ENCODE measurements around the gene NOVA2.

NOVA2 gene

GRCh38 chr19:45999653-46000121 lies 26.0 kb upstream of the NOVA2 start:
- H3K36me3 ChIP-seq (ENCODE audit: insufficient read depth, low read length), result peaks cover 14% of the 10 kb centered on the region
- H3K9ac ChIP-seq (ENCODE audit: low read length), result no peak overlapping the region
- H3K27me3 ChIP-seq (ENCODE audit: insufficient read depth, low read length), result no peaks in the 10 kb centered on the region
- H3K9me2 ChIP-seq (ENCODE audit: low read depth, low read length), result no peaks in the 10 kb centered on the region
- H3K4me3 ChIP-seq (ENCODE audit: low read depth, low read length, poor library complexity, severe bottlenecking), result no peak overlapping the region
- peak overlapping the region; percentile 5; the same call in 1 of the 2 replicates for H3K4me2 ChIP-seq (ENCODE audit: low read length)
- no peaks in the 10 kb centered on the region for H3K79me2 ChIP-seq (ENCODE audit: insufficient read depth, low read length)
- no peak overlapping the region for H2AFZ ChIP-seq (ENCODE audit: low read length)
- no peaks in the 10 kb centered on the region for H3F3A ChIP-seq (ENCODE audit: insufficient read depth, low read length)
- no peaks in the 10 kb centered on the region for H3K9me3 ChIP-seq (ENCODE audit: low read length)
- TF ChIP-seq EZH2 (IDR thresholded peaks at IDR 0.05; ENCODE audit: borderline replicate concordance, low read length), result no peak
- TF ChIP-seq, protein P1, sequence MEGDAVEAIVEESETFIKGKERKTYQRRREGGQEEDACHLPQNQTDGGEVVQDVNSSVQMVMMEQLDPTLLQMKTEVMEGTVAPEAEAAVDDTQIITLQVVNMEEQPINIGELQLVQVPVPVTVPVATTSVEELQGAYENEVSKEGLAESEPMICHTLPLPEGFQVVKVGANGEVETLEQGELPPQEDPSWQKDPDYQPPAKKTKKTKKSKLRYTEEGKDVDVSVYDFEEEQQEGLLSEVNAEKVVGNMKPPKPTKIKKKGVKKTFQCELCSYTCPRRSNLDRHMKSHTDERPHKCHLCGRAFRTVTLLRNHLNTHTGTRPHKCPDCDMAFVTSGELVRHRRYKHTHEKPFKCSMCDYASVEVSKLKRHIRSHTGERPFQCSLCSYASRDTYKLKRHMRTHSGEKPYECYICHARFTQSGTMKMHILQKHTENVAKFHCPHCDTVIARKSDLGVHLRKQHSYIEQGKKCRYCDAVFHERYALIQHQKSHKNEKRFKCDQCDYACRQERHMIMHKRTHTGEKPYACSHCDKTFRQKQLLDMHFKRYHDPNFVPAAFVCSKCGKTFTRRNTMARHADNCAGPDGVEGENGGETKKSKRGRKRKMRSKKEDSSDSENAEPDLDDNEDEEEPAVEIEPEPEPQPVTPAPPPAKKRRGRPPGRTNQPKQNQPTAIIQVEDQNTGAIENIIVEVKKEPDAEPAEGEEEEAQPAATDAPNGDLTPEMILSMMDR (IDR thresholded peaks at IDR 0.05; ENCODE audit: low read length), result no peak
- H3K27ac ChIP-seq (ENCODE audit: low read depth, low read length, poor library complexity, severe bottlenecking), result no peak overlapping the region
- peaks cover 29% of the 10 kb centered on the region for H3K4me1 ChIP-seq (ENCODE audit: insufficient read depth, low read length, severe bottlenecking)
- H4K20me1 ChIP-seq (ENCODE audit: insufficient read depth, low read length), result no peaks in the 10 kb centered on the region

DNA sequence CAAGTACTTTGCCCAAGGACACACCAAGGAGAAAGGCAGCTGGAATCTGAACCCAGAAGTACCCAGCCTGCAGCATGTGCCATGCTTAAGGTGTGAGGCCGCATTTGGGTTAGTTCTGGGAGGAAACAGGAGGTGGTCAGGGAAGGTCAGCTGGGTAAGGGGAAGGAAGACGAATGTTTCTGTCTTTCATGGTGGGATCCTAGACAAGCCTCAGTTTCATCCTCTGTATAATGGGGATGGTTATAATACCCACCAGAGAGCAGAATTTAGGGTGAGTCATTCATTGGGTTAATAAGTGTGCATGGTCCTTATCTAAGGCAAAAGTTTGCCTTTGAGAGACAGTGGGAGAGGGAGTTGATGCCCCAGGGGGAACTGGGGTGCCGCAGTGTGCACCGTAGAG lies 25.2 kb upstream of the NOVA2 start:
- H4K20me1 ChIP-seq (ENCODE audit: insufficient read depth, low read length), result no peaks in the 10 kb centered on the region

GRCh38 chr19:45996933-45997332 lies 23.3 kb upstream of the NOVA2 start:
- TF ChIP-seq, protein P1 (IDR thresholded peaks at IDR 0.05; ENCODE audit: low read length), result no peak
- TF ChIP-seq EZH2 (IDR thresholded peaks at IDR 0.05; ENCODE audit: borderline replicate concordance, low read length), result no peak
- no peaks in the 10 kb centered on the region for H3K27me3 ChIP-seq (ENCODE audit: insufficient read depth, low read length)
- H3K9me2 ChIP-seq (ENCODE audit: low read depth, low read length), result no peaks in the 10 kb centered on the region
- no peak overlapping the region for H3K9ac ChIP-seq (ENCODE audit: low read length)
- peaks cover 14% of the 10 kb centered on the region for H3K36me3 ChIP-seq (ENCODE audit: insufficient read depth, low read length)
- H3K79me2 ChIP-seq (ENCODE audit: insufficient read depth, low read length), result no peaks in the 10 kb centered on the region
- H2AFZ ChIP-seq (ENCODE audit: low read length), result no peak overlapping the region
- no peak overlapping the region for H3K4me3 ChIP-seq (ENCODE audit: low read depth, low read length, poor library complexity, severe bottlenecking)
- no peak overlapping the region for H3K4me2 ChIP-seq (ENCODE audit: low read length)
- no peaks in the 10 kb centered on the region for H4K20me1 ChIP-seq (ENCODE audit: insufficient read depth, low read length)
- peaks cover 34% of the 10 kb centered on the region for H3K4me1 ChIP-seq (ENCODE audit: insufficient read depth, low read length, severe bottlenecking)
- H3F3A ChIP-seq (ENCODE audit: insufficient read depth, low read length), result no peaks in the 10 kb centered on the region
- no peaks in the 10 kb centered on the region for H3K9me3 ChIP-seq (ENCODE audit: low read length)
- no peak overlapping the region for H3K27ac ChIP-seq (ENCODE audit: low read depth, low read length, poor library complexity, severe bottlenecking)

More for the DNA sequence above, 25.2 kb upstream of the NOVA2 start:
- peaks cover 34% of the 10 kb centered on the region for H3K4me1 ChIP-seq (ENCODE audit: insufficient read depth, low read length, severe bottlenecking)
- no peak overlapping the region for H3K4me2 ChIP-seq (ENCODE audit: low read length)
- H2AFZ ChIP-seq (ENCODE audit: low read length), result no peak overlapping the region
- H3K36me3 ChIP-seq (ENCODE audit: insufficient read depth, low read length), result peaks cover 14% of the 10 kb centered on the region
- no peak overlapping the region for H3K4me3 ChIP-seq (ENCODE audit: low read depth, low read length, poor library complexity, severe bottlenecking)
- TF ChIP-seq, protein P1 (IDR thresholded peaks at IDR 0.05; ENCODE audit: low read length), result no peak
- TF ChIP-seq EZH2 (IDR thresholded peaks at IDR 0.05; ENCODE audit: borderline replicate concordance, low read length), result no peak
- H3K9me2 ChIP-seq (ENCODE audit: low read depth, low read length), result no peaks in the 10 kb centered on the region
- no peaks in the 10 kb centered on the region for H3K79me2 ChIP-seq (ENCODE audit: insufficient read depth, low read length)
- no peaks in the 10 kb centered on the region for H3K9me3 ChIP-seq (ENCODE audit: low read length)
- no peaks in the 10 kb centered on the region for H3F3A ChIP-seq (ENCODE audit: insufficient read depth, low read length)
- no peak overlapping the region for H3K27ac ChIP-seq (ENCODE audit: low read depth, low read length, poor library complexity, severe bottlenecking)
- H3K9ac ChIP-seq (ENCODE audit: low read length), result no peak overlapping the region
- H3K27me3 ChIP-seq (ENCODE audit: insufficient read depth, low read length), result no peaks in the 10 kb centered on the region

All from OCI-LY1 (cell line).